ENCODE data around the gene INSYN2A. TPM values are rescaled to one million over a fixed set of nuclear protein-coding genes. Genes with fewer than 3 reads are reported as not detected.
A peak's percentile ranks its signal among the peaks of the same experiment; 100 is the strongest.

INSYN2A gene
- total and polyA plus RNA-seq, 10 of the 15 experiments (the other 5 are each of a cell fraction or from before 2014, with no cell fraction given): not detected

GRCh38 chr10:127179612-127180250, 16.7 kb downstream of the INSYN2A start (continued):
- no peak for TF ChIP-seq ZBTB4 (CRISPR knock-in tag; IDR thresholded peaks at IDR 0.05)

- H4K20me1 ChIP-seq (ENCODE audit: control insufficient read depth, insufficient read depth): no peaks in the 10 kb centered on the region
- ChIA-PET RAD21 (ENCODE audit: unreplicated experiment) (no interaction called here), POLR2A (no interaction called here), SMC1A (ENCODE audit: uncharacterized antibody, unreplicated experiment) (no interaction called here), CTCF (no interaction called here)
- H3K36me3 ChIP-seq (ENCODE audit: control insufficient read depth in 2 of 2, insufficient read depth in 2 of 2, low read length in 1 of 2): no peaks in the 10 kb centered on the region
- FAIRE-seq (no peak), DNase-seq (ENCODE audit: low read depth, low spot score) (no peak), ATAC-seq (no peak)
- in situ Hi-C loops (cut with MboI): no loop called here
- H2AFZ ChIP-seq (ENCODE audit: control insufficient read depth, low read depth, low read length): no peak overlapping the region
- no peaks in the 10 kb centered on the region for H3K4me1 ChIP-seq (ENCODE audit: control insufficient read depth, insufficient read depth, low read length)
- no peak overlapping the region for H3K4me2 ChIP-seq (ENCODE audit: control insufficient read depth, insufficient read depth)
- TF ChIP-seq ATF7 (IDR thresholded peaks at IDR 0.05; ENCODE audit: low read depth): 0 out of 2 replicates have a peak, but pooled peaks have one; percentile 21
- no peak for TF ChIP-seq USF2 (IDR thresholded peaks at IDR 0.05; ENCODE audit: borderline replicate concordance, low read depth, low read length)
- H3K27ac ChIP-seq (ENCODE audit: control insufficient read depth, insufficient read depth): no peak overlapping the region
- no peak overlapping the region for H3K9ac ChIP-seq (ENCODE audit: control insufficient read depth, insufficient read depth, low read length)
- 55% methylated on average over 16 of the region's 16 CpGs for WGBS (ENCODE audit: insufficient coverage, insufficient replicate concordance, low lambda C conversion rate, missing lambda C conversion rate)
- no peaks in the 10 kb centered on the region for H3K79me2 ChIP-seq (ENCODE audit: control insufficient read depth, insufficient read depth, low read length)
- H3K27me3 ChIP-seq (replicated peaks in 1 of 2; ENCODE audit: control insufficient read depth in 2 of 2, insufficient read depth in 2 of 2, low read length in 1 of 2): no peaks in the 10 kb centered on the region
- H3K9me3 ChIP-seq (replicated peaks; ENCODE audit: control insufficient read depth, insufficient read depth, low read length): no peaks in the 10 kb centered on the region
- intact Hi-C loops (cut with micrococcal nuclease; ENCODE audit: unreplicated experiment): no loop called here
- H3K4me3 ChIP-seq: no peak overlapping the region
- no TSS peak for BruUV-seq (replicated peaks)
These were observed 19.7 kb downstream of the INSYN2A start for GRCh38 chr10:127176649-127177048.

Measured in GM12878 (cell line).